Stimulated activated CD8-positive, alpha-beta memory T cell treated with anti-CD3 and anti-CD28 coated beads, Interleukin-12 subunit alpha, Interleukin-12 subunit beta, amount 100 ng/mL, for 24 hours (primary cell): ENCODE results near the gene GAB1.

Experiments
- DNase-seq: peaks from one replicate; pipeline ENCODE4 v3.0.0-alpha.2; 2020; ENCODE audit errors: extremely low read depth

The GAB1 gene

GRCh38 chr4:143389579-143390195 is 53.0 kb downstream of the GAB1 start:
- no peak for DNase-seq

- no peak for DNase-seq
Measured at GRCh38 chr4:143390764-143391163, 54.1 kb downstream of the GAB1 start.

- no peak for DNase-seq
Measured at GRCh38 chr4:143391261-143391660, 54.6 kb downstream of the GAB1 start.

GRCh38 chr4:143391895-143392294 is 55.2 kb downstream of the GAB1 start:
- DNase-seq, result no peak

- no peak for DNase-seq
Measured at GRCh38 chr4:143393195-143393594, 56.5 kb downstream of the GAB1 start.

GRCh38 chr4:143394739-143395453 is 58.2 kb downstream of the GAB1 start:
- no peak for DNase-seq

- no peak for DNase-seq
Measured at GRCh38 chr4:143396695-143397094, 60.0 kb downstream of the GAB1 start.

GRCh38 chr4:143397335-143397734 is 60.7 kb downstream of the GAB1 start:
- no peak for DNase-seq

- no peak for DNase-seq
Measured at GRCh38 chr4:143397887-143398286, 61.2 kb downstream of the GAB1 start.

GRCh38 chr4:143399113-143399949 is 62.7 kb downstream of the GAB1 start:
- no peak for DNase-seq

GRCh38 chr4:143400082-143400481 is 63.4 kb downstream of the GAB1 start:
- no peak for DNase-seq

- no peak for DNase-seq
Measured at GRCh38 chr4:143402776-143403552, 66.3 kb downstream of the GAB1 start.

- DNase-seq, result no peak
Measured at GRCh38 chr4:143403553-143403820, 66.8 kb downstream of the GAB1 start.

GRCh38 chr4:143404555-143404954 is 67.9 kb downstream of the GAB1 start:
- no peak for DNase-seq

GRCh38 chr4:143405075-143405730 is 68.5 kb downstream of the GAB1 start:
- DNase-seq, result no peak

- no peak for DNase-seq
Measured at GRCh38 chr4:143406523-143406922, 69.8 kb downstream of the GAB1 start.

- no peak for DNase-seq
Measured at GRCh38 chr4:143407474-143407873, 70.8 kb downstream of the GAB1 start.

- DNase-seq, result no peak
Measured at GRCh38 chr4:143407888-143408287, 71.2 kb downstream of the GAB1 start.

- no peak for DNase-seq
Measured at GRCh38 chr4:143410015-143410414, 73.3 kb downstream of the GAB1 start.

- no peak for DNase-seq
Measured at GRCh38 chr4:143411527-143412419, 75.1 kb downstream of the GAB1 start.

GRCh38 chr4:143412420-143412758 is 75.7 kb downstream of the GAB1 start:
- no peak for DNase-seq
